ENCODE data around the gene MYO1B.

GRCh38 chr2:191240871-191241270 is 4.3 kb upstream of the MYO1B start:
- TF ChIP-seq JUNB (IDR thresholded peaks at IDR 0.05; ENCODE audit: unreplicated experiment) (no peak), REST (IDR thresholded peaks at IDR 0.05; ENCODE audit: unreplicated experiment) (no peak), CTCF (conservative IDR thresholded peaks at IDR 0.05; ENCODE audit: low read depth in 2 of 2) (no peak), POLR2AphosphoS5 (IDR thresholded peaks at IDR 0.05; ENCODE audit: low read depth) (no peak), EZH2 (IDR thresholded peaks at IDR 0.05; ENCODE audit: low read depth, unreplicated experiment) (no peak), CREB1 (CRISPR knock-in tag; IDR thresholded peaks at IDR 0.05; ENCODE audit: low read depth) (no peak), EZH2phosphoT487 (IDR thresholded peaks at IDR 0.05; ENCODE audit: unreplicated experiment) (no peak), ETS1 (IDR thresholded peaks at IDR 0.05) (no peak), ZNF114 (CRISPR knock-in tag; IDR thresholded peaks at IDR 0.05) (no peak), STAT1 (IDR thresholded peaks at IDR 0.05; ENCODE audit: unreplicated experiment) (no peak), NANOG (IDR thresholded peaks at IDR 0.05; ENCODE audit: borderline replicate concordance) (no peak), ZNF462 (CRISPR knock-in tag; IDR thresholded peaks at IDR 0.05) (no peak)
